Measurements from ENCODE around the gene NAA20.

NAA20 gene

GRCh38 chr20:19971116-19971515, 46.0 kb upstream of the NAA20 start:
- no peak for TF ChIP-seq CTCF (IDR thresholded peaks at IDR 0.05)

- TF ChIP-seq CTCF (IDR thresholded peaks at IDR 0.05), result no peak
Measured at GRCh38 chr20:19973961-19974629, 43.1 kb upstream of the NAA20 start.

GRCh38 chr20:19974630-19975435, 42.3 kb upstream of the NAA20 start:
- TF ChIP-seq CTCF (IDR thresholded peaks at IDR 0.05), result no peak

GRCh38 chr20:19975436-19975799, 41.7 kb upstream of the NAA20 start:
- TF ChIP-seq CTCF (IDR thresholded peaks at IDR 0.05), result no peak

GRCh38 chr20:19975901-19976300, 41.3 kb upstream of the NAA20 start:
- TF ChIP-seq CTCF (IDR thresholded peaks at IDR 0.05), result no peak

- TF ChIP-seq CTCF (IDR thresholded peaks at IDR 0.05), result no peak
Measured at GRCh38 chr20:19976595-19977372, 40.4 kb upstream of the NAA20 start.

GRCh38 chr20:19977373-19977770, 39.8 kb upstream of the NAA20 start:
- TF ChIP-seq CTCF (IDR thresholded peaks at IDR 0.05), result no peak

All from LNCAP (cell line).